HL-60 (cell line): ENCODE data around the gene SLC39A10.

Experiments used
- DNase-seq, 2 experiments: peaks; one replicate each; pipeline ENCODE4 v3.0.0-alpha.2; 2010 to 2020; ENCODE audit warnings: low read depth in 1 of 2, low spot score in 1 of 2
- H3K27ac ChIP-seq: fragments of 250-450 bp; sonication (Bioruptor Pico); replicated peaks from 2 replicates; pipeline ENCODE4 v1.5.1; 2020; ENCODE audit warnings: mild to moderate bottlenecking, moderate library complexity
- H3K27me3 ChIP-seq: fragments of 250-450 bp; sonication (Bioruptor Pico); 2 replicates; pipeline ENCODE4 v1.5.1; 2021; ENCODE audit warnings: mild to moderate bottlenecking, moderate library complexity; ENCODE audit not compliant: insufficient read depth, poor library complexity, severe bottlenecking
- H3K4me3 ChIP-seq: replicated peaks from 2 replicates; pipeline ENCODE4 v1.5.1; 2011; ENCODE audit warnings: mild to moderate bottlenecking, control low read depth, low read length; ENCODE audit not compliant: insufficient read depth
- CTCF ChIP-seq: IDR thresholded peaks from one replicate; pipeline ENCODE4 v1.5.1; 2011; ENCODE audit warnings: low read length, control low read depth, inconsistent platforms; ENCODE audit not compliant: insufficient read depth
- GABPA ChIP-seq: IDR thresholded peaks from 2 replicates; pipeline ENCODE4 v1.6.1; 2012; ENCODE audit warnings: low read depth
- POLR2AphosphoS5 ChIP-seq: IDR thresholded peaks from 2 replicates; pipeline ENCODE4 v1.6.1; 2012; ENCODE audit warnings: low read depth
- REST ChIP-seq: IDR thresholded peaks from 2 replicates; pipeline ENCODE4 v1.6.1; 2012; ENCODE audit warnings: low read depth; ENCODE audit not compliant: insufficient replicate concordance
- SPI1 ChIP-seq: IDR thresholded peaks from 2 replicates; pipeline ENCODE4 v1.6.1; 2012; ENCODE audit warnings: low read depth, mild to moderate bottlenecking, borderline replicate concordance

SLC39A10 gene

GRCh38 chr2:195759877-195760276 lies 102.9 kb downstream of the SLC39A10 start:
- TF ChIP-seq REST (no peak), CTCF (no peak), GABPA (no peak), POLR2AphosphoS5 (no peak), SPI1 (no peak)
- no peaks in the 10 kb centered on the region for H3K27me3 ChIP-seq
- no peak overlapping the region for H3K27ac ChIP-seq
- H3K4me3 ChIP-seq = no peak overlapping the region
- no peak for DNase-seq

GRCh38 chr2:195763866-195764265 lies 106.8 kb downstream of the SLC39A10 start:
- Histone ChIP-seq H3K27ac (no peak overlapping the region), H3K27me3 (no peaks in the 10 kb centered on the region), H3K4me3 (no peak overlapping the region)
- DNase-seq = no peak
- TF ChIP-seq GABPA (no peak), SPI1 (no peak), REST (no peak)

- H3K4me3 ChIP-seq = no peak overlapping the region
- no peaks in the 10 kb centered on the region for H3K27me3 ChIP-seq
- H3K27ac ChIP-seq = no peak overlapping the region
- no peak for DNase-seq
- TF ChIP-seq GABPA = no peak
- TF ChIP-seq CTCF = no peak
- TF ChIP-seq POLR2AphosphoS5 = no peak
- TF ChIP-seq SPI1 = no peak
- no peak for TF ChIP-seq REST
These were observed 109.7 kb downstream of the SLC39A10 start for GRCh38 chr2:195766691-195767090.

- Histone ChIP-seq H3K27me3 (no peaks in the 10 kb centered on the region), H3K4me3 (no peak overlapping the region), H3K27ac (no peak overlapping the region)
- no peak for TF ChIP-seq POLR2AphosphoS5
- DNase-seq = no peak
These were observed 111.4 kb downstream of the SLC39A10 start for GRCh38 chr2:195768431-195768830.
